H1 (cell line): ENCODE results near the gene CELF2. TPM values are rescaled to one million over a fixed set of nuclear protein-coding genes. Genes with fewer than 3 reads are reported as not detected.

Source experiments
- CEBPB ChIP-seq: IDR thresholded peaks from 2 replicates; pipeline ENCODE4 v1.6.1; 2012; ENCODE audit warnings: low read depth, low read length
- CREB1 ChIP-seq: IDR thresholded peaks from 2 replicates; pipeline ENCODE4 v1.6.1; 2012; ENCODE audit warnings: inconsistent platforms
- CTCF ChIP-seq, 3 experiments: IDR thresholded peaks; 1 replicate in 2 of 3; 2 replicates in 1 of 3; pipeline versions ENCODE4 v1.5.1 to v1.6.1; 2011; ENCODE audit warnings: low read length in 3 of 3, mild to moderate bottlenecking in 3 of 3, inconsistent platforms in 2 of 3, low read depth in 1 of 3, moderate library complexity in 1 of 3; ENCODE audit not compliant: insufficient read depth in 1 of 3; ENCODE audit errors: control extremely low read depth in 1 of 3
- EGR1 ChIP-seq: IDR thresholded peaks from 2 replicates; pipeline ENCODE4 v1.6.1; 2011; ENCODE audit warnings: low read depth, low read length, borderline replicate concordance
- HDAC2 ChIP-seq, 2 experiments: fragments of 300-600 bp in 1 of 2; sonication (generic) in 1 of 2; IDR thresholded peaks; 2 replicates each; pipeline ENCODE4 v1.6.1; 2011 to 2012; ENCODE audit warnings: low read depth in 2 of 2, low read length in 2 of 2, mild to moderate bottlenecking in 2 of 2, moderate library complexity in 2 of 2, borderline replicate concordance in 1 of 2, inconsistent platforms in 1 of 2
- HDAC6 ChIP-seq: IDR thresholded peaks from one replicate; pipeline ENCODE4 v1.7.1; 2012; ENCODE audit warnings: low read depth, mild to moderate bottlenecking, inconsistent platforms, low read length, moderate library complexity
- SIN3A ChIP-seq, 2 experiments: IDR thresholded peaks in 1 of 2; conservative IDR thresholded peaks in 1 of 2; 2 replicates each; pipeline ENCODE4 v1.6.1; 2011 to 2012; ENCODE audit warnings: low read length in 2 of 2, improper control_type of control experiment in 1 of 2, low read depth in 1 of 2, mild to moderate bottlenecking in 1 of 2
- polyA plus RNA-seq, 7 experiments: library from polyadenylated mRNA; depleted of rRNA in 3 of 7; stranded (reverse) in 5 of 7; unstranded in 2 of 7; fragments of >200 nt in 5 of 7; fragments of 200-250 nt in 2 of 7; gene quantifications; 1 replicate in 5 of 7; 2 replicates in 1 of 7; 4 replicates in 1 of 7; pipeline versions ENCODE4 v1.2.1 to v1.2.3, GENCODE V29; 2011 to 2013; ENCODE audit warnings: missing spikeins in 2 of 7, mixed read lengths in 2 of 7
- total RNA-seq: library from RNA; stranded (reverse); fragmentation: NEBNext Ultra II Directional; extraction: Animal tissue kit (Norgen Biotek cat#: 25700); gene quantifications from 2 replicates; pipeline ENCODE4 v1.2.1, GENCODE V29; 2021

CELF2 gene
- total and polyA plus RNA-seq, 2 of the 8 experiments (the other 6 are each of a cell fraction or from before 2014, with no cell fraction given): 18.3 to 22.7 TPM

- no peak for TF ChIP-seq HDAC6
- TF ChIP-seq SIN3A (conservative IDR thresholded peaks at IDR 0.05 in 1 of 2, IDR thresholded peaks at IDR 0.05 in 1 of 2; ENCODE audit: low read depth in 1 of 2, low read length in 2 of 2): no peak
- no peak for TF ChIP-seq CREB1
- no peak for TF ChIP-seq HDAC2 (IDR thresholded peaks at IDR 0.05; ENCODE audit: borderline replicate concordance in 1 of 2, low read depth in 2 of 2, low read length in 2 of 2)
- TF ChIP-seq CEBPB: no peak
- TF ChIP-seq CTCF (IDR thresholded peaks at IDR 0.05; ENCODE audit: control extremely low read depth in 1 of 3, insufficient read depth in 1 of 3, low read depth in 1 of 3, low read length in 3 of 3): no peak
- TF ChIP-seq EGR1: no peak
Observed at GRCh38 chr10:11264296-11265048, 246.8 kb downstream of the CELF2 start (continued).
